H1 (cell line): ENCODE data around the gene KLF12. TPM values are rescaled to one million over a fixed set of nuclear protein-coding genes. Genes with fewer than 3 reads are reported as not detected.

Experiments used
- CTCF ChIA-PET: fragments of 300-600 bp; sonication (Branson Sonifier 250); formaldehyde crosslinking; loops from one replicate; lab custom pipeline; 2021; ENCODE audit not compliant: partially characterized antibody; lab: Charles Lee
- POLR2A ChIA-PET: fragments of 300-600 bp; sonication (Branson Sonifier 250); formaldehyde crosslinking; loops from one replicate; lab custom pipeline; 2021; ENCODE audit warnings: inconsistent platforms; ENCODE audit not compliant: partially characterized antibody; lab: Charles Lee
- DNase-seq, 2 experiments: peaks; one replicate each; pipeline versions ENCODE4 v3.0.0 to v3.0.0-alpha.2; 2010 to 2022; ENCODE audit warnings: low spot score in 2 of 2, low read depth in 1 of 2, mixed read lengths in 1 of 2
- FAIRE-seq: peaks from 2 replicates; lab custom pipeline; 2011; peaks lifted over from hg19 to GRCh38; lab: Jason Lieb, UNC
- H2AFZ ChIP-seq: 2 replicates; pipeline ENCODE4 v1.8.1; 2012; ENCODE audit warnings: low read length, inconsistent platforms
- H2AK5ac ChIP-seq: 2 replicates; pipeline ENCODE4 v1.6.1; 2013; ENCODE audit warnings: low read depth, low read length
- H2BK120ac ChIP-seq: replicated peaks from 2 replicates; pipeline ENCODE3; 2013; ENCODE audit warnings: low read depth, low read length, inconsistent platforms
- H2BK12ac ChIP-seq: 2 replicates; pipeline ENCODE4 v1.6.1; 2013; ENCODE audit warnings: low read depth, low read length
- H2BK15ac ChIP-seq: 2 replicates; pipeline ENCODE4 v1.6.1; 2013; ENCODE audit warnings: low read length
- H2BK20ac ChIP-seq: 2 replicates; pipeline ENCODE4 v1.6.1; 2013; ENCODE audit warnings: low read length
- H2BK5ac ChIP-seq: 2 replicates; pipeline ENCODE4 v1.6.1; 2013; ENCODE audit warnings: low read depth, low read length
- H3K14ac ChIP-seq: 2 replicates; pipeline ENCODE4 v1.6.1; 2013; ENCODE audit warnings: inconsistent platforms; ENCODE audit not compliant: insufficient read length
- H3K18ac ChIP-seq: 2 replicates; pipeline ENCODE4 v1.6.1; 2013; ENCODE audit warnings: low read length; ENCODE audit errors: extremely low read depth
- H3K23ac ChIP-seq: 2 replicates; pipeline ENCODE4 v1.6.1; 2013; ENCODE audit warnings: inconsistent platforms; ENCODE audit not compliant: insufficient read length
- H3K23me2 ChIP-seq: 2 replicates; pipeline ENCODE4 v1.6.1; 2013; ENCODE audit warnings: low read depth, low read length
- H3K27ac ChIP-seq: 2 replicates; pipeline ENCODE4 v1.6.1; 2011; ENCODE audit warnings: low read depth, low read length, inconsistent platforms
- H3K27me3 ChIP-seq, 4 experiments: replicated peaks in 1 of 4; 1 replicate in 1 of 4; 2 replicates in 3 of 4; pipeline versions ENCODE4 v1.6.1 to v1.8.1; 2011 to 2013; ENCODE audit warnings: low read length in 3 of 4, mild to moderate bottlenecking in 3 of 4, inconsistent platforms in 2 of 4, mixed read lengths in 2 of 4, moderate library complexity in 1 of 4; ENCODE audit not compliant: control insufficient read depth in 3 of 4, insufficient read depth in 3 of 4; ENCODE audit errors: extremely low read depth in 1 of 4
- H3K36me3 ChIP-seq, 4 experiments: 2 replicates each; pipeline versions ENCODE4 v1.6.1 to v1.8.1; 2011 to 2013; ENCODE audit warnings: mild to moderate bottlenecking in 4 of 4, low read length in 3 of 4, moderate library complexity in 2 of 4, control low read depth in 1 of 4, inconsistent platforms in 1 of 4; ENCODE audit not compliant: insufficient read depth in 4 of 4, control insufficient read depth in 2 of 4
- H3K4ac ChIP-seq: replicated peaks from 2 replicates; pipeline ENCODE3; 2013; ENCODE audit warnings: low read length, low read depth, mixed read lengths, inconsistent platforms; ENCODE audit not compliant: insufficient read length
- H3K4me1 ChIP-seq, 4 experiments: replicated peaks in 1 of 4; 1 replicate in 1 of 4; 2 replicates in 3 of 4; pipeline versions ENCODE4 v1.6.1 to v1.8.1; 2011 to 2013; ENCODE audit warnings: low read length in 3 of 4, inconsistent platforms in 2 of 4, mixed read lengths in 1 of 4; ENCODE audit not compliant: insufficient read depth in 4 of 4, control insufficient read depth in 3 of 4
- H3K4me2 ChIP-seq, 2 experiments: 2 replicates each; pipeline versions ENCODE4 v1.6.1 to v1.8.1; 2011 to 2013; ENCODE audit warnings: low read depth in 2 of 2, low read length in 2 of 2, control low read depth in 1 of 2, inconsistent platforms in 1 of 2, mild to moderate bottlenecking in 1 of 2; ENCODE audit not compliant: insufficient read depth in 1 of 2
- H3K4me3 ChIP-seq, 4 experiments: fragments of 200-600, 300-600 bp in 1 of 4; sonication (generic), shearing (Covaris generic), sonication (Bioruptor Twin) in 1 of 4; 2 replicates each; pipeline versions ENCODE4 v1.5.1 to v1.8.1; 2011 to 2016; ENCODE audit warnings: low read length in 4 of 4, low read depth in 3 of 4, control low read depth in 2 of 4, inconsistent platforms in 2 of 4, mild to moderate bottlenecking in 2 of 4, mixed read lengths in 1 of 4, moderate library complexity in 1 of 4; ENCODE audit not compliant: insufficient read depth in 2 of 4; ENCODE audit errors: extremely low read depth in 1 of 4
- H3K56ac ChIP-seq: replicated peaks from 2 replicates; pipeline ENCODE3; 2013; ENCODE audit warnings: low read depth, mild to moderate bottlenecking, mixed read lengths, low read length, inconsistent platforms; ENCODE audit not compliant: insufficient read length
- H3K79me1 ChIP-seq: 2 replicates; pipeline ENCODE4 v1.6.1; 2013; ENCODE audit warnings: low read depth, low read length, control low read depth
- H3K79me2 ChIP-seq, 2 experiments: 2 replicates each; pipeline versions ENCODE4 v1.6.1 to v1.8.1; 2012 to 2013; ENCODE audit warnings: low read length in 2 of 2, mild to moderate bottlenecking in 2 of 2, inconsistent platforms in 1 of 2; ENCODE audit not compliant: insufficient read depth in 2 of 2, control insufficient read depth in 1 of 2
- H3K9ac ChIP-seq, 4 experiments: replicated peaks in 1 of 4; 1 replicate in 1 of 4; 2 replicates in 3 of 4; pipeline versions ENCODE4 v1.6.1 to v1.8.1; 2011 to 2013; ENCODE audit warnings: low read depth in 3 of 4, low read length in 3 of 4, control low read depth in 2 of 4, mild to moderate bottlenecking in 2 of 4, moderate library complexity in 2 of 4, inconsistent platforms in 1 of 4; ENCODE audit errors: extremely low read depth in 1 of 4
- H3K9me3 ChIP-seq, 2 experiments: 2 replicates each; pipeline versions ENCODE4 v1.6.1 to v1.8.1; 2012 to 2013; ENCODE audit warnings: mild to moderate bottlenecking in 2 of 2, moderate library complexity in 2 of 2, control low read depth in 1 of 2, inconsistent platforms in 1 of 2, low read depth in 1 of 2, low read length in 1 of 2, mixed read lengths in 1 of 2; ENCODE audit not compliant: insufficient read depth in 2 of 2
- H4K20me1 ChIP-seq, 2 experiments: replicated peaks in 1 of 2; 2 replicates each; pipeline versions ENCODE3 to v1.8.1; 2011 to 2013; ENCODE audit warnings: inconsistent platforms in 2 of 2, low read length in 2 of 2, mild to moderate bottlenecking in 1 of 2; ENCODE audit not compliant: insufficient read depth in 2 of 2, control insufficient read depth in 1 of 2
- H4K5ac ChIP-seq: 2 replicates; pipeline ENCODE4 v1.6.1; 2013; ENCODE audit warnings: low read length, low read depth, mixed read lengths, inconsistent platforms; ENCODE audit not compliant: insufficient read length
- H4K8ac ChIP-seq: 2 replicates; pipeline ENCODE4 v1.8.0; 2013; ENCODE audit warnings: mild to moderate bottlenecking, moderate library complexity, low read length, inconsistent platforms; ENCODE audit not compliant: insufficient read depth; ENCODE audit errors: extremely low read depth
- H4K91ac ChIP-seq: replicated peaks from 2 replicates; pipeline ENCODE3; 2013; ENCODE audit warnings: low read length, mixed read lengths, inconsistent platforms; ENCODE audit not compliant: insufficient read length
- BRCA1 ChIP-seq: IDR thresholded peaks from 2 replicates; pipeline ENCODE4 v1.6.1; 2012; ENCODE audit warnings: low read depth, low read length, improper control_type of control experiment
- CHD2 ChIP-seq: IDR thresholded peaks from 2 replicates; pipeline ENCODE4 v1.6.1; 2012; ENCODE audit warnings: low read length, improper control_type of control experiment
- EZH2 ChIP-seq: fragments of 200-600 bp; sonication (generic); IDR thresholded peaks from 2 replicates; pipeline ENCODE4 v1.7.1; 2012; ENCODE audit warnings: low read depth, mild to moderate bottlenecking, moderate library complexity, low read length, inconsistent platforms; ENCODE audit not compliant: severe bottlenecking
- GTF2F1 ChIP-seq: IDR thresholded peaks from 2 replicates; pipeline ENCODE4 v1.6.1; 2012; ENCODE audit warnings: low read depth, low read length, improper control_type of control experiment, borderline replicate concordance
- POLR2AphosphoS5 ChIP-seq: IDR thresholded peaks from 2 replicates; pipeline ENCODE4 v1.6.1; 2011; ENCODE audit warnings: low read depth, low read length
- RFX5 ChIP-seq: IDR thresholded peaks from 2 replicates; pipeline ENCODE4 v1.6.1; 2011; ENCODE audit warnings: low read depth, low read length, improper control_type of control experiment, borderline replicate concordance
- SAP30 ChIP-seq: fragments of 300-600 bp; sonication (generic); IDR thresholded peaks from 2 replicates; pipeline ENCODE4 v1.7.1; 2012; ENCODE audit warnings: low read length, moderate library complexity, mild to moderate bottlenecking, inconsistent platforms; ENCODE audit not compliant: insufficient read depth, insufficient replicate concordance
- SP4 ChIP-seq: IDR thresholded peaks from 2 replicates; pipeline ENCODE4 v1.6.1; 2012; ENCODE audit warnings: low read length, inconsistent platforms
- SUZ12 ChIP-seq: fragments of 200-600 bp; sonication (generic); IDR thresholded peaks from 2 replicates; pipeline ENCODE4 v1.6.1; 2012; ENCODE audit warnings: mild to moderate bottlenecking, inconsistent platforms, low read length, moderate library complexity, mixed read lengths
- TEAD4 ChIP-seq: IDR thresholded peaks from 2 replicates; pipeline ENCODE4 v1.6.1; 2012; ENCODE audit warnings: low read depth, low read length, inconsistent platforms, mixed read lengths
- WGBS, 2 experiments: shearing (Covaris generic) in 1 of 2; methylation state at CpG; one replicate each; pipeline versions ENCODE4 v1.1.6 to v1.1.7; 2013 to 2015; ENCODE audit warnings: low lambda C conversion rate in 2 of 2, mixed read lengths in 2 of 2, inconsistent platforms in 1 of 2, low coverage in 1 of 2, missing lambda C conversion rate in 1 of 2; ENCODE audit not compliant: insufficient replicate concordance in 2 of 2, insufficient coverage in 1 of 2, insufficient read length in 1 of 2; ENCODE audit errors: extremely low coverage in 1 of 2, missing lambda C conversion rate in 1 of 2; 5-methylcytosine and 5-hydroxymethylcytosine counted together
- polyA plus RNA-seq, 7 experiments: library from polyadenylated mRNA; depleted of rRNA in 3 of 7; stranded (reverse) in 5 of 7; unstranded in 2 of 7; fragments of >200 nt in 5 of 7; fragments of 200-250 nt in 2 of 7; gene quantifications; 1 replicate in 5 of 7; 2 replicates in 1 of 7; 4 replicates in 1 of 7; pipeline versions ENCODE4 v1.2.1 to v1.2.3, GENCODE V29; 2011 to 2013; ENCODE audit warnings: missing spikeins in 2 of 7, mixed read lengths in 2 of 7
- total RNA-seq: library from RNA; stranded (reverse); fragmentation: NEBNext Ultra II Directional; extraction: Animal tissue kit (Norgen Biotek cat#: 25700); gene quantifications from 2 replicates; pipeline ENCODE4 v1.2.1, GENCODE V29; 2021
- TF ChIP-seq, protein P1 (sequence below), 3 experiments: IDR thresholded peaks; 1 replicate in 2 of 3; 2 replicates in 1 of 3; pipeline versions ENCODE4 v1.5.1 to v1.6.1; 2011; ENCODE audit warnings: low read length in 3 of 3, mild to moderate bottlenecking in 3 of 3, inconsistent platforms in 2 of 3, low read depth in 1 of 3, moderate library complexity in 1 of 3; ENCODE audit not compliant: insufficient read depth in 1 of 3; ENCODE audit errors: control extremely low read depth in 1 of 3

KLF12 gene
- total and polyA plus RNA-seq, 2 of the 8 experiments (the other 6 are each of a cell fraction or from before 2014, with no cell fraction given): 6.6 to 12.1 TPM

- Histone ChIP-seq H3K23ac (no peak overlapping the region), H3K4me3 (no peak overlapping the region), H2BK5ac (no peak overlapping the region), H3K4ac (no peak overlapping the region), H3K4me1 (no peaks in the 10 kb centered on the region), H2BK15ac (no peak overlapping the region), H3K14ac (no peak overlapping the region), H4K8ac (no peak overlapping the region), H2BK20ac (no peak overlapping the region), H3K9me3 (no peaks in the 10 kb centered on the region), H2AFZ (no peak overlapping the region), H3K4me2 (no peak overlapping the region), H4K91ac (no peak overlapping the region), H3K56ac (no peak overlapping the region), H2BK120ac (no peak overlapping the region), H3K27me3 (no peaks in the 10 kb centered on the region), H3K18ac (no peak overlapping the region), H2BK12ac (no peak overlapping the region), H3K79me2 (peaks cover 0 to 14% of the 10 kb centered on the region in 2 experiments; a peak in 2 of 4 replicates), H4K20me1 (peaks cover 0 to 1% of the 10 kb centered on the region in 2 experiments), H3K23me2 (no peaks in the 10 kb centered on the region), H3K9ac (no peak overlapping the region), H4K5ac (no peak overlapping the region), H3K79me1 (peaks cover 3% of the 10 kb centered on the region; the same call in 1 of the 2 replicates), H2AK5ac (no peak overlapping the region), H3K36me3 (no peaks in the 10 kb centered on the region), H3K27ac (no peak overlapping the region)
- TF ChIP-seq TEAD4: no peak
- no peak for TF ChIP-seq SP4
- no peak for TF ChIP-seq CHD2
- TF ChIP-seq SUZ12: no peak
- TF ChIP-seq, protein P1, sequence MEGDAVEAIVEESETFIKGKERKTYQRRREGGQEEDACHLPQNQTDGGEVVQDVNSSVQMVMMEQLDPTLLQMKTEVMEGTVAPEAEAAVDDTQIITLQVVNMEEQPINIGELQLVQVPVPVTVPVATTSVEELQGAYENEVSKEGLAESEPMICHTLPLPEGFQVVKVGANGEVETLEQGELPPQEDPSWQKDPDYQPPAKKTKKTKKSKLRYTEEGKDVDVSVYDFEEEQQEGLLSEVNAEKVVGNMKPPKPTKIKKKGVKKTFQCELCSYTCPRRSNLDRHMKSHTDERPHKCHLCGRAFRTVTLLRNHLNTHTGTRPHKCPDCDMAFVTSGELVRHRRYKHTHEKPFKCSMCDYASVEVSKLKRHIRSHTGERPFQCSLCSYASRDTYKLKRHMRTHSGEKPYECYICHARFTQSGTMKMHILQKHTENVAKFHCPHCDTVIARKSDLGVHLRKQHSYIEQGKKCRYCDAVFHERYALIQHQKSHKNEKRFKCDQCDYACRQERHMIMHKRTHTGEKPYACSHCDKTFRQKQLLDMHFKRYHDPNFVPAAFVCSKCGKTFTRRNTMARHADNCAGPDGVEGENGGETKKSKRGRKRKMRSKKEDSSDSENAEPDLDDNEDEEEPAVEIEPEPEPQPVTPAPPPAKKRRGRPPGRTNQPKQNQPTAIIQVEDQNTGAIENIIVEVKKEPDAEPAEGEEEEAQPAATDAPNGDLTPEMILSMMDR (IDR thresholded peaks at IDR 0.05; ENCODE audit: control extremely low read depth in 1 of 3, insufficient read depth in 1 of 3, low read depth in 1 of 3, low read length in 3 of 3): no peak
- no peak for TF ChIP-seq POLR2AphosphoS5
- TF ChIP-seq BRCA1: no peak
- TF ChIP-seq EZH2: no peak
- no peak for TF ChIP-seq GTF2F1
- TF ChIP-seq RFX5: no peak
- TF ChIP-seq SAP30: no peak
- ChIA-PET POLR2A (no interaction called here), CTCF (no interaction called here)
- 87% methylated on average over 4 of the region's 4 CpGs; no CpG with 5 or more reads in 1 of the 2 experiments for WGBS, 2 experiments
- no peak for FAIRE-seq
- DNase-seq: no peak
These were observed 43.2 kb downstream of the KLF12 start for GRCh38 chr13:74090869-74091605.
